Hypothalamus (tissue), 51 donors: ENCODE measurements around the gene POLR1D.

Experiments
- DNase-seq, 51 donors: peaks; one replicate each; lab custom pipeline; 2025; lab: John Stamatoyannopoulos, UW

POLR1D gene

GRCh38 chr13:27670861-27671260 is 49.2 kb downstream of the POLR1D start:
- DNase-seq = no peak

GRCh38 chr13:27672025-27672424 is 50.3 kb downstream of the POLR1D start:
- DNase-seq = no peak
